GM12878 (cell line): Measurements from ENCODE around the gene RARB. TPM values are rescaled to one million over a fixed set of nuclear protein-coding genes. Genes with fewer than 3 reads are reported as not detected.

ENCODE experiments used
- EED ChIP-seq: sonication (generic); IDR thresholded peaks from 2 replicates; pipeline ENCODE4 v1.6.1; 2016; ENCODE audit warnings: antibody characterized with exemption, low read depth
- EP300 ChIP-seq, 2 experiments: fragments of 150-350 bp in 1 of 2; IDR thresholded peaks; 2 replicates each; pipeline ENCODE4 v1.6.1; 2011 to 2012; ENCODE audit warnings: low read depth in 2 of 2, low read length in 2 of 2, borderline replicate concordance in 1 of 2, improper control_type of control experiment in 1 of 2, inconsistent platforms in 1 of 2; ENCODE audit not compliant: control insufficient read depth in 1 of 2
- STAT3 ChIP-seq: IDR thresholded peaks from 2 replicates; pipeline ENCODE4 v1.6.1; 2011; ENCODE audit warnings: low read depth, low read length, improper control_type of control experiment
- polyA plus RNA-seq, 11 experiments: library from polyadenylated mRNA; depleted of rRNA in 4 of 11; unstranded in 6 of 11; stranded (reverse) in 5 of 11; fragments of >200 nt; fragmentation: Nextera tagmentation in 4 of 11; fragmentation: Illumina TruSeq in 1 of 11; extraction: Ambion mirVana in 4 of 11; extraction: Trizol in 1 of 11; gene quantifications; 1 replicate in 1 of 11; 2 replicates in 10 of 11; pipeline versions ENCODE4 v1.2.1 to v1.2.3, GENCODE V29; 2011 to 2016; ENCODE audit warnings: inconsistent platforms in 2 of 11, missing spikeins in 2 of 11, low read depth in 1 of 11
- total RNA-seq, 4 experiments: library from RNA; depleted of rRNA in 3 of 4; stranded (reverse); fragments of >200 nt in 3 of 4; fragmentation: Illumina TruSeq in 1 of 4; extraction: Trizol in 1 of 4; gene quantifications; 2 replicates each; pipeline versions ENCODE4 v1.2.1 to v1.2.3, GENCODE V29; 2013 to 2021
- TF ChIP-seq, protein P1 (sequence below): IDR thresholded peaks from 2 replicates; pipeline ENCODE4 v1.6.1; 2012; ENCODE audit warnings: improper control_type of control experiment, low read depth, low read length; ENCODE audit not compliant: insufficient replicate concordance
- TF ChIP-seq, protein P2 (sequence below): IDR thresholded peaks from 2 replicates; pipeline ENCODE4 v1.6.1; 2011; ENCODE audit warnings: low read depth, low read length, improper control_type of control experiment, borderline replicate concordance

The RARB gene
- total and polyA plus RNA-seq, 10 of the 15 experiments (the other 5 are each of a cell fraction or from before 2014, with no cell fraction given) = 0.05 to 0.06 TPM; not detected in 8

DNA sequence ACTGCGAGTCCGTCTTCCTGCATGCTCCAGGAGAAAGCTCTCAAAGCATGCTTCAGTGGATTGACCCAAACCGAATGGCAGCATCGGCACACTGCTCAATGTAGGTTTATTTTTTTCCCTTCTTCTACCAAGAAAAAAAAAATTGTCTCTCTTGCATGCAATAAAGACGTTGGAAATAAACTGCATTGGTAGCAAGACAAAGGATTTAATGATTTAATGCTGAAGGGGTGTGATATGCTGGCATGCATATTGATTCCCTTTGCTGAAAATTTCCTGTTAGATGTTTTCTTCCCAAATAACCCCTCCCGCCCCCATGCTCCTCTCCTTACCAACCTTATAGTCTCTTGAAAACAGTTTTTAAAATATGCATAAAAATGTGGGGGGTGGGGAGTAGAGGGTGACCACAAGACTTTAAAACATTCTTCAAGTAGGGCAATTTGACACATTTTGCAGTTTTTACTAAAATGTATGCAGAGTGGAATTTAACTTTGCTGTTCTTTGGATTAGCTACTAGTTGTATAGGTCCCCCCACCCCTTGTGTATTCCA lies 799 bp downstream of the RARB start (continued):
- TF ChIP-seq, protein P1, sequence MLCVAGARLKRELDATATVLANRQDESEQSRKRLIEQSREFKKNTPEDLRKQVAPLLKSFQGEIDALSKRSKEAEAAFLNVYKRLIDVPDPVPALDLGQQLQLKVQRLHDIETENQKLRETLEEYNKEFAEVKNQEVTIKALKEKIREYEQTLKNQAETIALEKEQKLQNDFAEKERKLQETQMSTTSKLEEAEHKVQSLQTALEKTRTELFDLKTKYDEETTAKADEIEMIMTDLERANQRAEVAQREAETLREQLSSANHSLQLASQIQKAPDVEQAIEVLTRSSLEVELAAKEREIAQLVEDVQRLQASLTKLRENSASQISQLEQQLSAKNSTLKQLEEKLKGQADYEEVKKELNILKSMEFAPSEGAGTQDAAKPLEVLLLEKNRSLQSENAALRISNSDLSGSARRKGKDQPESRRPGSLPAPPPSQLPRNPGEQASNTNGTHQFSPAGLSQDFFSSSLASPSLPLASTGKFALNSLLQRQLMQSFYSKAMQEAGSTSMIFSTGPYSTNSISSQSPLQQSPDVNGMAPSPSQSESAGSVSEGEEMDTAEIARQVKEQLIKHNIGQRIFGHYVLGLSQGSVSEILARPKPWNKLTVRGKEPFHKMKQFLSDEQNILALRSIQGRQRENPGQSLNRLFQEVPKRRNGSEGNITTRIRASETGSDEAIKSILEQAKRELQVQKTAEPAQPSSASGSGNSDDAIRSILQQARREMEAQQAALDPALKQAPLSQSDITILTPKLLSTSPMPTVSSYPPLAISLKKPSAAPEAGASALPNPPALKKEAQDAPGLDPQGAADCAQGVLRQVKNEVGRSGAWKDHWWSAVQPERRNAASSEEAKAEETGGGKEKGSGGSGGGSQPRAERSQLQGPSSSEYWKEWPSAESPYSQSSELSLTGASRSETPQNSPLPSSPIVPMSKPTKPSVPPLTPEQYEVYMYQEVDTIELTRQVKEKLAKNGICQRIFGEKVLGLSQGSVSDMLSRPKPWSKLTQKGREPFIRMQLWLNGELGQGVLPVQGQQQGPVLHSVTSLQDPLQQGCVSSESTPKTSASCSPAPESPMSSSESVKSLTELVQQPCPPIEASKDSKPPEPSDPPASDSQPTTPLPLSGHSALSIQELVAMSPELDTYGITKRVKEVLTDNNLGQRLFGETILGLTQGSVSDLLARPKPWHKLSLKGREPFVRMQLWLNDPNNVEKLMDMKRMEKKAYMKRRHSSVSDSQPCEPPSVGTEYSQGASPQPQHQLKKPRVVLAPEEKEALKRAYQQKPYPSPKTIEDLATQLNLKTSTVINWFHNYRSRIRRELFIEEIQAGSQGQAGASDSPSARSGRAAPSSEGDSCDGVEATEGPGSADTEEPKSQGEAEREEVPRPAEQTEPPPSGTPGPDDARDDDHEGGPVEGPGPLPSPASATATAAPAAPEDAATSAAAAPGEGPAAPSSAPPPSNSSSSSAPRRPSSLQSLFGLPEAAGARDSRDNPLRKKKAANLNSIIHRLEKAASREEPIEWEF = no peak
- TF ChIP-seq EP300 (IDR thresholded peaks at IDR 0.05; ENCODE audit: borderline replicate concordance in 1 of 2, control insufficient read depth in 1 of 2, low read depth in 2 of 2, low read length in 2 of 2) (no peak), STAT3 (no peak), EED (no peak)
- TF ChIP-seq, protein P2, sequence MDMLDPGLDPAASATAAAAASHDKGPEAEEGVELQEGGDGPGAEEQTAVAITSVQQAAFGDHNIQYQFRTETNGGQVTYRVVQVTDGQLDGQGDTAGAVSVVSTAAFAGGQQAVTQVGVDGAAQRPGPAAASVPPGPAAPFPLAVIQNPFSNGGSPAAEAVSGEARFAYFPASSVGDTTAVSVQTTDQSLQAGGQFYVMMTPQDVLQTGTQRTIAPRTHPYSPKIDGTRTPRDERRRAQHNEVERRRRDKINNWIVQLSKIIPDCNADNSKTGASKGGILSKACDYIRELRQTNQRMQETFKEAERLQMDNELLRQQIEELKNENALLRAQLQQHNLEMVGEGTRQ = no peak
